H9 (cell line): Measurements from ENCODE around the gene ARHGAP25. TPM values are rescaled to one million over a fixed set of nuclear protein-coding genes. Genes with fewer than 3 reads are reported as not detected.
A peak's percentile ranks its signal among the peaks of the same experiment; 100 is the strongest.

ENCODE experiments used
- DNase-seq: peaks from one replicate; pipeline ENCODE4 v3.0.0-alpha.2; 2017
- H2AFZ ChIP-seq: one replicate; pipeline ENCODE4 v1.6.1; 2013; ENCODE audit warnings: mild to moderate bottlenecking, low read length, control low read depth, moderate library complexity
- H2AK5ac ChIP-seq: 2 replicates; pipeline ENCODE4 v1.6.1; 2013; ENCODE audit warnings: low read length, control low read depth, mixed read lengths; ENCODE audit not compliant: insufficient read length
- H2BK120ac ChIP-seq: one replicate; pipeline ENCODE4 v1.6.1; 2013; ENCODE audit warnings: low read depth, mild to moderate bottlenecking, low read length, control low read depth, inconsistent platforms; ENCODE audit not compliant: poor library complexity, severe bottlenecking
- H2BK12ac ChIP-seq: 2 replicates; pipeline ENCODE4 v1.6.1; 2013; ENCODE audit warnings: low read length, control low read depth, mixed read lengths, low read depth; ENCODE audit not compliant: insufficient read length
- H2BK15ac ChIP-seq: 2 replicates; pipeline ENCODE4 v1.6.1; 2013; ENCODE audit warnings: low read depth, low read length, control low read depth
- H2BK20ac ChIP-seq: one replicate; pipeline ENCODE4 v1.6.1; 2013; ENCODE audit warnings: low read depth, mild to moderate bottlenecking, low read length, control low read depth, inconsistent platforms; ENCODE audit not compliant: poor library complexity, severe bottlenecking
- H2BK5ac ChIP-seq: 2 replicates; pipeline ENCODE4 v1.6.1; 2013; ENCODE audit warnings: low read length, control low read depth, mixed read lengths; ENCODE audit not compliant: insufficient read length
- H3K14ac ChIP-seq: 2 replicates; pipeline ENCODE4 v1.6.1; 2013; ENCODE audit warnings: low read length, control low read depth; ENCODE audit not compliant: insufficient read depth
- H3K18ac ChIP-seq: 2 replicates; pipeline ENCODE4 v1.6.1; 2013; ENCODE audit warnings: low read depth, mild to moderate bottlenecking, mixed read lengths, low read length, control low read depth; ENCODE audit not compliant: insufficient read length
- H3K23ac ChIP-seq: 2 replicates; pipeline ENCODE4 v1.6.1; 2013; ENCODE audit warnings: low read length, control low read depth, mixed read lengths, low read depth; ENCODE audit not compliant: insufficient read length
- H3K23me2 ChIP-seq: 2 replicates; pipeline ENCODE4 v1.6.1; 2013; ENCODE audit warnings: low read depth, mild to moderate bottlenecking, mixed read lengths, low read length, control low read depth; ENCODE audit not compliant: insufficient read length, poor library complexity, severe bottlenecking
- H3K27ac ChIP-seq: 2 replicates; pipeline ENCODE4 v1.5.1; 2013; ENCODE audit warnings: low read length, control low read depth, mixed read lengths, low read depth; ENCODE audit not compliant: insufficient read length
- H3K27me3 ChIP-seq: 2 replicates; pipeline ENCODE4 v1.6.1; 2013; ENCODE audit warnings: low read length, control low read depth, inconsistent platforms; ENCODE audit not compliant: insufficient read depth
- H3K4ac ChIP-seq: 2 replicates; pipeline ENCODE4 v1.6.1; 2013; ENCODE audit warnings: low read depth, mild to moderate bottlenecking, control low read depth, inconsistent platforms, low read length, moderate library complexity
- H3K4me1 ChIP-seq: 2 replicates; pipeline ENCODE4 v1.6.1; 2013; ENCODE audit warnings: low read length, control low read depth, inconsistent platforms; ENCODE audit not compliant: insufficient read depth
- H3K4me2 ChIP-seq: 2 replicates; pipeline ENCODE4 v1.6.1; 2013; ENCODE audit warnings: low read length, control low read depth, mixed read lengths; ENCODE audit not compliant: insufficient read length, insufficient read depth
- H3K56ac ChIP-seq: 2 replicates; pipeline ENCODE4 v1.6.1; 2013; ENCODE audit warnings: low read depth, mild to moderate bottlenecking, mixed read lengths, low read length, control low read depth; ENCODE audit not compliant: insufficient read length
- H3K79me1 ChIP-seq: 2 replicates; pipeline ENCODE4 v1.6.1; 2013; ENCODE audit warnings: low read depth, mild to moderate bottlenecking, moderate library complexity, low read length, control low read depth, inconsistent platforms; ENCODE audit not compliant: insufficient read depth, poor library complexity, severe bottlenecking
- H3K79me2 ChIP-seq: 2 replicates; pipeline ENCODE4 v1.6.1; 2013; ENCODE audit warnings: low read length, control low read depth, inconsistent platforms; ENCODE audit not compliant: insufficient read depth
- H3K9ac ChIP-seq: 2 replicates; pipeline ENCODE4 v1.6.1; 2013; ENCODE audit warnings: low read length, control low read depth, mixed read lengths; ENCODE audit not compliant: insufficient read length; ENCODE audit errors: extremely low read depth
- H3K9me3 ChIP-seq: one replicate; pipeline ENCODE4 v1.6.1; 2013; ENCODE audit warnings: low read depth, low read length, inconsistent platforms; ENCODE audit not compliant: control insufficient read depth
- H3T11ph ChIP-seq: one replicate; pipeline ENCODE4 v1.6.1; 2013; ENCODE audit warnings: mild to moderate bottlenecking, low read length, control low read depth, inconsistent platforms
- H4K20me1 ChIP-seq: one replicate; pipeline ENCODE4 v1.6.1; 2013; ENCODE audit not compliant: control insufficient read depth, insufficient read length, insufficient read depth
- H4K5ac ChIP-seq: 2 replicates; pipeline ENCODE4 v1.6.1; 2013; ENCODE audit warnings: low read depth, mild to moderate bottlenecking, mixed read lengths, low read length, control low read depth; ENCODE audit not compliant: insufficient read length
- H4K8ac ChIP-seq: replicated peaks from 2 replicates; pipeline ENCODE4 v1.6.1; 2013; ENCODE audit warnings: low read length, control low read depth, mixed read lengths, low read depth; ENCODE audit not compliant: insufficient read length
- H4K91ac ChIP-seq: 2 replicates; pipeline ENCODE4 v1.6.1; 2013; ENCODE audit warnings: low read depth, mild to moderate bottlenecking, moderate library complexity, mixed read lengths, low read length, control low read depth; ENCODE audit not compliant: insufficient read length
- H3K27ac Mint-ChIP-seq, 3 experiments: 2 replicates in 2 of 3; 3 replicates in 1 of 3; pipeline ENCODE4 v1.8.0; 2020 to 2021; ENCODE audit warnings: mixed read lengths in 3 of 3, mild to moderate bottlenecking in 1 of 3, moderate library complexity in 1 of 3
- H3K27me3 Mint-ChIP-seq: 2 replicates; pipeline ENCODE4 v1.8.0; 2021; ENCODE audit warnings: low read depth, mild to moderate bottlenecking, moderate library complexity, mixed read lengths
- H3K36me3 Mint-ChIP-seq, 3 experiments: 2 replicates in 2 of 3; 3 replicates in 1 of 3; pipeline ENCODE4 v1.8.0; 2020 to 2021; ENCODE audit warnings: low read depth in 3 of 3, mixed read lengths in 3 of 3; ENCODE audit not compliant: insufficient read depth in 1 of 3
- H3K4me1 Mint-ChIP-seq, 2 experiments: 2 replicates each; pipeline ENCODE4 v1.8.0; 2020; ENCODE audit warnings: mixed read lengths in 2 of 2
- H3K4me3 Mint-ChIP-seq, 2 experiments: 2 replicates in 1 of 2; 3 replicates in 1 of 2; pipeline ENCODE4 v1.8.0; 2020 to 2021; ENCODE audit warnings: mild to moderate bottlenecking in 2 of 2, mixed read lengths in 2 of 2, moderate library complexity in 1 of 2
- H3K9me3 Mint-ChIP-seq, 2 experiments: 2 replicates in 1 of 2; 3 replicates in 1 of 2; pipeline ENCODE4 v1.8.0; 2020; ENCODE audit warnings: mild to moderate bottlenecking in 2 of 2, mixed read lengths in 2 of 2, moderate library complexity in 1 of 2
- WGBS: extraction: QIAGEN DNeasy Blood & Tissue Kit; methylation state at CpG from one replicate; pipeline ENCODE4 v1.1.7; 2013; ENCODE audit warnings: missing lambda C conversion rate, low lambda C conversion rate, mixed read lengths; ENCODE audit not compliant: insufficient read length; ENCODE audit errors: extremely low coverage; 5-methylcytosine and 5-hydroxymethylcytosine counted together
- total RNA-seq: library from RNA; stranded (reverse); gene quantifications from 2 replicates; pipeline ENCODE4 v1.2.1, GENCODE V29; 2021
- TF ChIP-seq, protein P1 (sequence below): fragments of 200-600 bp; sonication (generic); conservative IDR thresholded peaks from 3 replicates; pipeline ENCODE4 v1.8.0; 2021; ENCODE audit warnings: antibody characterized with exemption, mild to moderate bottlenecking

The ARHGAP25 gene
- total RNA-seq, 1 experiment from 2014 or later: 1.3 TPM

GRCh38 chr2:68689553-68690537 is 44.8 kb upstream of the ARHGAP25 start:
- peak overlapping the region; percentile 31 to 50 (median 44); a peak in 4 of 7 replicates for H3K27ac Mint-ChIP-seq

More at GRCh38 chr2:68689553-68690537, 44.8 kb upstream of the ARHGAP25 start:
- H4K5ac ChIP-seq: no peak overlapping the region
- no peaks in the 10 kb centered on the region for H3K79me1 ChIP-seq
- H3K9me3 ChIP-seq: no peaks in the 10 kb centered on the region
- H3K9ac ChIP-seq: no peak overlapping the region
- H4K91ac ChIP-seq: no peak overlapping the region
- no peak overlapping the region for H4K8ac ChIP-seq
- no peaks in the 10 kb centered on the region for H3K79me2 ChIP-seq
- no peak for DNase-seq
- no CpG with 5 or more reads among the region's 7 CpGs for WGBS
- no peak overlapping the region for H3K56ac ChIP-seq
- TF ChIP-seq, protein P1, sequence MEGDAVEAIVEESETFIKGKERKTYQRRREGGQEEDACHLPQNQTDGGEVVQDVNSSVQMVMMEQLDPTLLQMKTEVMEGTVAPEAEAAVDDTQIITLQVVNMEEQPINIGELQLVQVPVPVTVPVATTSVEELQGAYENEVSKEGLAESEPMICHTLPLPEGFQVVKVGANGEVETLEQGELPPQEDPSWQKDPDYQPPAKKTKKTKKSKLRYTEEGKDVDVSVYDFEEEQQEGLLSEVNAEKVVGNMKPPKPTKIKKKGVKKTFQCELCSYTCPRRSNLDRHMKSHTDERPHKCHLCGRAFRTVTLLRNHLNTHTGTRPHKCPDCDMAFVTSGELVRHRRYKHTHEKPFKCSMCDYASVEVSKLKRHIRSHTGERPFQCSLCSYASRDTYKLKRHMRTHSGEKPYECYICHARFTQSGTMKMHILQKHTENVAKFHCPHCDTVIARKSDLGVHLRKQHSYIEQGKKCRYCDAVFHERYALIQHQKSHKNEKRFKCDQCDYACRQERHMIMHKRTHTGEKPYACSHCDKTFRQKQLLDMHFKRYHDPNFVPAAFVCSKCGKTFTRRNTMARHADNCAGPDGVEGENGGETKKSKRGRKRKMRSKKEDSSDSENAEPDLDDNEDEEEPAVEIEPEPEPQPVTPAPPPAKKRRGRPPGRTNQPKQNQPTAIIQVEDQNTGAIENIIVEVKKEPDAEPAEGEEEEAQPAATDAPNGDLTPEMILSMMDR: no peak
- H4K20me1 ChIP-seq: no peaks in the 10 kb centered on the region
- H3K27me3 Mint-ChIP-seq: no peaks in the 10 kb centered on the region
- 0 out of 2 replicates have a peak, but pooled peaks cover 7% of the 10 kb centered on the region for H3K4me1 ChIP-seq
- H3K23me2 ChIP-seq: no peaks in the 10 kb centered on the region
- H3T11ph ChIP-seq: no peak overlapping the region
- no peak overlapping the region for H2BK20ac ChIP-seq
- no peaks in the 10 kb centered on the region for H3K27me3 ChIP-seq
- H2AK5ac ChIP-seq: no peak overlapping the region
- H2BK120ac ChIP-seq: no peak overlapping the region
- H3K4me3 Mint-ChIP-seq: 0 out of 5 replicates have a peak overlapping the region, but pooled peaks of 1 of the 2 experiments have one; percentile 3
- H2BK12ac ChIP-seq: no peak overlapping the region
- H3K36me3 Mint-ChIP-seq: peaks cover 9 to 19% (median 13%) of the 10 kb centered on the region in 3 experiments; a peak in 6 of 7 replicates
- no peak overlapping the region for H2BK5ac ChIP-seq
- H3K18ac ChIP-seq: no peak overlapping the region
- peaks cover 34 to 35% of the 10 kb centered on the region in 2 experiments for H3K4me1 Mint-ChIP-seq
- H2BK15ac ChIP-seq: no peak overlapping the region
- H3K23ac ChIP-seq: no peak overlapping the region
- no peak overlapping the region for H3K14ac ChIP-seq
- H3K4me2 ChIP-seq: no peak overlapping the region
- H3K27ac ChIP-seq: peak overlapping the region; percentile 1
- H3K4ac ChIP-seq: no peak overlapping the region
- peaks cover 2 to 3% of the 10 kb centered on the region in 2 experiments; a peak in 3 of 5 replicates for H3K9me3 Mint-ChIP-seq
- H2AFZ ChIP-seq: no peak overlapping the region
